Tibial nerve (tissue), 4 donors: ENCODE measurements around the gene GTF3C6. TPM values are rescaled to one million over a fixed set of nuclear protein-coding genes. Genes with fewer than 3 reads are reported as not detected.
"Not testable (repeated sequence)": the region's sequence is repeated elsewhere in the genome, so short reads cannot be mapped to it uniquely, and the experiment has no call there.

Experiments used
- DNase-seq, 2 donors: peaks; one replicate each; pipeline ENCODE4 v3.0.0-alpha.2; 2019; ENCODE audit warnings: low spot score in 2 of 2
- H3K27ac ChIP-seq, 4 donors: fragments of 200-600 bp; sonication (generic) in 3 of 4; one replicate each; pipeline ENCODE4 v1.5.1; 2017 to 2019; ENCODE audit warnings: mild to moderate bottlenecking in 1 of 4
- H3K27me3 ChIP-seq, 2 donors: fragments of 200-600 bp; sonication (generic) in 1 of 2; one replicate each; pipeline versions ENCODE4 v1.5.1 to v1.6.0; 2017 to 2019
- H3K36me3 ChIP-seq, 3 donors: fragments of 200-600 bp; sonication (generic); one replicate each; pipeline ENCODE4 v1.5.1; 2018 to 2019
- H3K4me1 ChIP-seq, 4 donors: fragments of 200-600 bp; sonication (generic) in 3 of 4; one replicate each; pipeline ENCODE4 v1.5.1; 2017 to 2019
- H3K4me3 ChIP-seq, 4 donors: fragments of 200-600 bp; sonication (generic) in 3 of 4; one replicate each; pipeline ENCODE4 v1.5.1; 2017 to 2019; ENCODE audit warnings: mild to moderate bottlenecking in 1 of 4, moderate library complexity in 1 of 4
- H3K9me3 ChIP-seq, 4 donors: fragments of 200-600 bp; sonication (generic) in 3 of 4; one replicate each; pipeline ENCODE4 v1.5.1; 2017 to 2019
- EP300 ChIP-seq, 2 donors: sonication (generic); formaldehyde crosslinking; IDR thresholded peaks; one replicate each; pipeline ENCODE4 v1.6.1; 2017; ENCODE audit warnings: antibody characterized with exemption in 2 of 2, mild to moderate bottlenecking in 1 of 2
- POLR2A ChIP-seq, 2 donors: fragments of 450-650 bp; IDR thresholded peaks; one replicate each; pipeline ENCODE4 v1.6.1; 2017; ENCODE audit warnings: antibody characterized with exemption in 2 of 2, mild to moderate bottlenecking in 2 of 2, moderate library complexity in 2 of 2
- WGBS, 2 donors: methylation state at CpG; one replicate each; pipeline ENCODE4 v1.1.5; 2018; 5-methylcytosine and 5-hydroxymethylcytosine counted together
- total RNA-seq, 4 donors: library from RNA; depleted of rRNA; stranded (reverse); fragments of >200 nt; gene quantifications; one replicate each; pipeline ENCODE4 v1.1.0, GENCODE V29; 2016
- TF ChIP-seq, protein P1 (sequence below), 5 experiments: fragments of 200-600 bp in 3 of 5; fragments of 450-650 bp in 2 of 5; sonication (generic) in 3 of 5; IDR thresholded peaks; one replicate each; pipeline ENCODE4 v1.5.1; 2016 to 2019; ENCODE audit warnings: antibody characterized with exemption in 5 of 5, mild to moderate bottlenecking in 3 of 5, moderate library complexity in 2 of 5

Gene GTF3C6
- total RNA-seq, 4 donors from 2014 or later: 13.5 to 28.8 (median 22.5) TPM

DNA sequence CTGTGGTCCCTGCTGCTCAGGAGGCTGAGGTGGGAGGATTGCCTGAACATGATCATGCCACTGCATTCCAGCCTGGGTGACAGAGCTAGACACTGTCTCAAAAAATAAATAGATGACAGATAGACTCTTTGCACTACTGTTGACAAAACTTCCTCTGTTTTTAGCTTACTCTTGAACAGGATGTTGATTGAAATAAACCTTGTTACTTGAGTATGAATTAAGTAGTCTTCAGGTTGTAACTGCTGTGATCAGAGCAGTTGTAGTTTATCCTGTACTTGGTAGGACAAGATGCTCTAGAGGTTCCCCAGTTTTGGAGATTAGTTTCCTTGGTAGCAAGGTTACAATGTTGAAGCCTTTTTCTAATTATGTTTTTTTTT is 1.5 kb downstream of the GTF3C6 start:
- H3K36me3 ChIP-seq: peaks cover 0 to 46% (median 0%) of the 10 kb centered on the region in 3 donors

DNA sequence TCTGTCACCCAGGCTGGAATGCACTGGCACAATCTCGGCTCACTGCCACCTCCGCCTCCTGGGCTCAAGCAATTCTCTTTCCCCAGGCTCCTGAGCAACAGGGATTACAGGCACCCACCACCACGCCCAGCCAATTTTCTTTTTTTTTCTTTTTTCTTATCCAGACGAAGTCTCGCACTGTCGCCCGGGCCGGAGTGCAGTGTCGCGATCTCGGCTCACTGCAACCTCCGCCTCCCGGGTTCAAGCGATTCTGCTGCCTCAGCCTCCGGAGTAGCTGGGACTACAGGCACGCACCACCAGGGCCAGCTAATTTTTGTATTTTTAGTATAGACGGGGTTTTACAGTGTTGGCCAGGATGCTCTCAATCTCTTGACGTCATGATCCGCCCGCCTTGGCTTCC is 4.1 kb downstream of the GTF3C6 start:
- Histone ChIP-seq H3K36me3 (peaks cover 0 to 72% (median 13%) of the 10 kb centered on the region in 3 donors), H3K4me1 (peaks cover 0 to 19% (median 5%) of the 10 kb centered on the region in 4 donors)
- not testable (repeated sequence) for H3K27ac ChIP-seq, DNase-seq, H3K4me3 ChIP-seq, H3K9me3 ChIP-seq, H3K27me3 ChIP-seq
- WGBS, 2 donors: 95% methylated on average over 20 of the region's 20 CpGs

More for the DNA sequence above, 1.5 kb downstream of the GTF3C6 start:
- TF ChIP-seq, protein P1, sequence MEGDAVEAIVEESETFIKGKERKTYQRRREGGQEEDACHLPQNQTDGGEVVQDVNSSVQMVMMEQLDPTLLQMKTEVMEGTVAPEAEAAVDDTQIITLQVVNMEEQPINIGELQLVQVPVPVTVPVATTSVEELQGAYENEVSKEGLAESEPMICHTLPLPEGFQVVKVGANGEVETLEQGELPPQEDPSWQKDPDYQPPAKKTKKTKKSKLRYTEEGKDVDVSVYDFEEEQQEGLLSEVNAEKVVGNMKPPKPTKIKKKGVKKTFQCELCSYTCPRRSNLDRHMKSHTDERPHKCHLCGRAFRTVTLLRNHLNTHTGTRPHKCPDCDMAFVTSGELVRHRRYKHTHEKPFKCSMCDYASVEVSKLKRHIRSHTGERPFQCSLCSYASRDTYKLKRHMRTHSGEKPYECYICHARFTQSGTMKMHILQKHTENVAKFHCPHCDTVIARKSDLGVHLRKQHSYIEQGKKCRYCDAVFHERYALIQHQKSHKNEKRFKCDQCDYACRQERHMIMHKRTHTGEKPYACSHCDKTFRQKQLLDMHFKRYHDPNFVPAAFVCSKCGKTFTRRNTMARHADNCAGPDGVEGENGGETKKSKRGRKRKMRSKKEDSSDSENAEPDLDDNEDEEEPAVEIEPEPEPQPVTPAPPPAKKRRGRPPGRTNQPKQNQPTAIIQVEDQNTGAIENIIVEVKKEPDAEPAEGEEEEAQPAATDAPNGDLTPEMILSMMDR (IDR thresholded peaks at IDR 0.05): no peak
- TF ChIP-seq POLR2A (IDR thresholded peaks at IDR 0.05) (no peak), EP300 (IDR thresholded peaks at IDR 0.05) (no peak)
- Histone ChIP-seq H3K27ac (peak overlapping the region in 1 of 4 donors; percentile 92), H3K27me3 (no peaks in the 10 kb centered on the region), H3K4me1 (peaks cover 0 to 24% (median 5%) of the 10 kb centered on the region in 4 donors), H3K9me3 (no peaks in the 10 kb centered on the region), H3K4me3 (no peak overlapping the region)
- DNase-seq: no peak

DNA sequence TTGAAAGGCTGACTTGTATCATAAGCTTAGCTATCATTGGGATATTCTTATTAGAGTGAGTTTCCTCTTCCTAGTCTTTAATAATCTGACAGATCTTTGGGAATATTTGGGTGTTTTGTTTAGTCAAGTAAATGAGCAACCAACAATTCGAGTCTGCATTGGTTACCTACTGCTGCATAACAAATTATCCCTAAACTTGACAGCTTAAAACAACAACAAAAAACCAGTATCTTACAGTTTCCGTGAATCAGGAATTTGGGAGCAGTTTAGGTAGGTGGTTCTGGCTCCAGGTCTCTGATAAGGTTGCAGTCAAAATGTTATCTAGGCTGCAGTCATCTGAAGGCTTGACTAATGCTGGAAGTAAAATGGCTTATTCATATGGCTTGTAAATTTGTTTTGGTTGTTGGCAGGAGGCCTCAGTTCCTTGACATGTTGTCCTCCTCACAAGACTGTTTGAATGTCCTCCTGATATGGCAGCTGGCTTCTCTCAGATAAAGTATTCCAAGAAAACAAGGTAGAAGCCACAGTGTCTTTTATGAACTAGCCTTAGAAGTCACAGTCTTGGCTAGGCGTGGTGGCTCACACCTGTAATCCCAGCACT is 7.2 kb downstream of the GTF3C6 start:
- DNase-seq: no peak
- Histone ChIP-seq H3K27ac (no peak overlapping the region), H3K9me3 (no peaks in the 10 kb centered on the region), H3K4me3 (no peak overlapping the region), H3K27me3 (no peaks in the 10 kb centered on the region), H3K4me1 (no peaks in the 10 kb centered on the region), H3K36me3 (peaks cover 0 to 88% (median 13%) of the 10 kb centered on the region in 3 donors)
- no peak for TF ChIP-seq POLR2A (IDR thresholded peaks at IDR 0.05)
- TF ChIP-seq, protein P1 (IDR thresholded peaks at IDR 0.05): no peak
- TF ChIP-seq EP300 (IDR thresholded peaks at IDR 0.05): no peak
- WGBS, 2 donors: 95% methylated on average over 3 of the region's 3 CpGs

DNA sequence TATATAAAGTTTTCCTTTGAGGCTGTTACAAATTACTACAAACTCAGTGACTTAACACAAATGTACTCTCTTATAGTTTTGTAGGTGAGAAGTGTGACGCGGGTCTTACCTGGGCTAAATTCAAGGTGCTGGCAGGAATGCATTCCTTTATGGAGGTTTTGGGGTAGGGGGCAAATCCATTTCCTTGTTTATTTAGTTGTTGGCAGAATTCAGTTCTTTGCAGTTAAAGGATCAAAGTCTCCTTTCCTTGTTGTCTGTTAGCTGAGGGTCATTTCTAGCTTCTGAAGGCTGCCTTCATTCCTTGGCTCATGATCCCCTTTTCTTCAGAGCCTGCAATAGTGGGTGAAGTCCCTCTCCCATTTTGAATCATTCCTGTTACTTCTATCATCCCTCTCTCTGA is 10.2 kb downstream of the GTF3C6 start:
- peaks cover 0 to 58% (median 13%) of the 10 kb centered on the region in 3 donors for H3K36me3 ChIP-seq
- DNase-seq, H3K4me3 ChIP-seq, H3K27me3 ChIP-seq, H3K9me3 ChIP-seq, H3K4me1 ChIP-seq, H3K27ac ChIP-seq: not testable (repeated sequence)
- WGBS, 2 donors: 91 to 95% methylated on average over 2 of the region's 2 CpGs

DNA sequence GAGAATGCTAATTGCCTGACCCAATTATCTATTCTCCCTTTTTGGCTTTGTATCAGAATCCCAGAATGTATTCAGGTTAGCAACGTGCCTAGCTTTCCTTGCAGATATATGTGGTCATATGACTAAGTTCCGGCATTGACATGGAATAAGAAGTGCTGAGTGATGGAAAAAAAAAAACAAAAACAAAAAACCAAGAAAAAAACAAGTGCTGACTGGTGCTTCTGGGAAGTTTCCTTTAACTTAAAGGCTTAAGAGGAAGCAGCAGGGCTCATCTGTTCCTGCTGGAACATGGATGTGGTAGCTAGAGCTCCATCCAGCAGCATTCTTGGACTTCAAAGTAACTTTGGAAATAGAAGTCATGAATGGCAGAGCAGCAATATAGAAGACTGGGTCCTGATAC is 13.0 kb downstream of the GTF3C6 start:
- DNase-seq: no peak
- H3K27me3 ChIP-seq: no peaks in the 10 kb centered on the region
- peaks cover 0 to 30% (median 5%) of the 10 kb centered on the region in 3 donors for H3K36me3 ChIP-seq
- no peaks in the 10 kb centered on the region for H3K9me3 ChIP-seq
- no peak overlapping the region for H3K27ac ChIP-seq
- 24 to 27% methylated on average over 2 of the region's 2 CpGs for WGBS, 2 donors
- TF ChIP-seq EP300 (IDR thresholded peaks at IDR 0.05) (peak in 1 of 2 donors; percentile 26), POLR2A (IDR thresholded peaks at IDR 0.05) (no peak)
- TF ChIP-seq, protein P1 (IDR thresholded peaks at IDR 0.05): no peak
- H3K4me3 ChIP-seq: no peak overlapping the region
- H3K4me1 ChIP-seq: no peaks in the 10 kb centered on the region

DNA sequence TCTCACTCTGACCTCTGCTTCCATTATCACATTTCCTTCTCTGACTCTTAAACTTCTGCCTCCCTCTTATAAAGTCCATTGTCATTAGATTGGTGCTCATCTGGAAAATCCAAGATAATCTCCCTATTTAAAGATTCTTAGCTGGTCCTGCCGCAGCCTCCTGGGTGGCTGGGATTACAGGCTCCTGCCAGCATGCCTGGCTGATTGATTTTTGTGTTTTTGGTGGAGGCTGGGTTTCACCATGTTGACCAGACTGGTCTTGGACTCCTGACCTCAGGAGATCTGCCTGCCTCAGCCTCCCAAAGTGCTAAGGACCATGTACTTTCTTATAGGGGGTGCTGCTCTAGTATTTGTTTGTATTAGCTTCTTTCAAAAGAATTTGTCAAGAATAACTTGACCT is 18.1 kb downstream of the GTF3C6 start:
- H3K4me1 ChIP-seq: peaks cover 0 to 7% (median 3%) of the 10 kb centered on the region in 4 donors
- H3K27ac ChIP-seq: no peak overlapping the region
- H3K36me3 ChIP-seq: no peaks in the 10 kb centered on the region
- TF ChIP-seq EP300 (IDR thresholded peaks at IDR 0.05): no peak
- WGBS, 2 donors: 92 to 95% methylated on average over 1 of the region's 1 CpG
- no peaks in the 10 kb centered on the region for H3K27me3 ChIP-seq
- no peak overlapping the region for H3K4me3 ChIP-seq
- no peaks in the 10 kb centered on the region for H3K9me3 ChIP-seq
- DNase-seq: no peak
